Activated naive CD8-positive, alpha-beta T cell (primary cell): ENCODE results near the gene SPATS2L.
A peak's percentile ranks its signal among the peaks of the same experiment; 100 is the strongest.

Experiments
- H3K27ac Mint-ChIP-seq: one replicate; pipeline ENCODE4 v1.8.0; 2021; ENCODE audit warnings: mixed read lengths
- H3K27me3 Mint-ChIP-seq: one replicate; pipeline ENCODE4 v1.8.0; 2021; ENCODE audit warnings: mixed read lengths
- H3K36me3 Mint-ChIP-seq: one replicate; pipeline ENCODE4 v1.8.0; 2021; ENCODE audit warnings: mixed read lengths
- H3K4me1 Mint-ChIP-seq: one replicate; pipeline ENCODE4 v1.8.0; 2021; ENCODE audit warnings: low read depth, mixed read lengths
- H3K4me3 Mint-ChIP-seq: one replicate; pipeline ENCODE4 v1.8.0; 2021; ENCODE audit warnings: mild to moderate bottlenecking, mixed read lengths
- H3K9me3 Mint-ChIP-seq: one replicate; pipeline ENCODE4 v1.8.0; 2021; ENCODE audit warnings: low read depth, mixed read lengths

The SPATS2L gene

DNA sequence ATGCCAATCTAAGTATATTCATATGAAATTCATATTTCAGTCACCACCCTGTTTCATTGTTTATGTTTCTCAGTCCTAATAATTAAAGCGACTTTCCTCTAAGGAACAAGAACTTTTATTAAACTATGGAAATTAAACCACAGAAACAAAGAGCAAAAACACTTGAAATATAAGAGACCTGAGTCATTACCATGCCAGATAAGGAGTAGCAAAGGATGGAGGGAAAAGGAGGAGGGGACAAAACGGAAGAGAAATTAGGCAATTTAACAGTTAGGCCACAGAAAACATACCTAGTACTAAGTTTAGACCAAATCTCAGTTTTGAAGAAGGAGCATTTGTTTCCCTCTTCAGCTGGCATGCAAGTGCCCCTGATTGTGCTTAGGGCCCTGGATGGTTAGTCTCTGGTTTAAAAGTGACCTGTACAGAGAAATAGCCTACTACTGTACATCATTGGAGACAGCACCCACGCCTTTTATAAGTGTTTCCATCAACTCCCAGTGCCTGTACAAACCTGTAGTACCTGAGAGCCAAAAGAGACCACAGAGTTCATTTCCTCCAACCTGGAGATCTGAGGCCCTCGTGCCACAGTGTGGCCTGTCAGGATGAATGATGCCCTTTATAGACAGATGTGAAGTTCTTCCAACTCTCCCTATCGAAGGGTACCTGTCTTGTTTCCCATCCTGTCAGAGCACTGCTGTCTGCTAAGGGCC lies 74.5 kb downstream of the SPATS2L start:
- Mint-ChIP-seq H3K4me1 (peaks cover 48% of the 10 kb centered on the region), H3K36me3 (peaks cover 2% of the 10 kb centered on the region), H3K4me3 (no peak overlapping the region), H3K27me3 (no peaks in the 10 kb centered on the region), H3K9me3 (no peaks in the 10 kb centered on the region), H3K27ac (peak overlapping the region; percentile 66)

DNA sequence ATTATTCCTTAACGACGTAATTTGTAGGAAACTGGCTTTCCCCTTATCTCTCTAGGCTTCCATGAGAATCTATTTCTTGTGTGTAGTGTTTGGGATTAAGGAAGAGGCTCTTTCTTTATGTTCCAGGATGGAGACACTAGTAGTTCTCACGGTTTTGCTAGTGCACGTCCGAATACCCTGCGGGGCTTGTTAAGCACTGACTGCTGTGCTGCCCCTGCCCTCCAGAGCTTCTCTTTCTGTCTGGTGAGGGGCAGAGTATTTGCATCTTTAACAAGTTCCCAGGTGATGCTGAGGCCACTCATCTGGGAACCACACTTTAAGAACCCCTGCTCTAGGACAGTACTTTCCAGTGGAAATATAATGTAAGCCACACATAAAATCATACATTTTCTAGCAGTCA lies 76.4 kb downstream of the SPATS2L start:
- Mint-ChIP-seq H3K36me3 (peaks cover 4% of the 10 kb centered on the region), H3K27me3 (no peaks in the 10 kb centered on the region), H3K4me1 (peaks cover 36% of the 10 kb centered on the region), H3K27ac (peak overlapping the region; percentile 41), H3K9me3 (no peaks in the 10 kb centered on the region), H3K4me3 (no peak overlapping the region)

DNA sequence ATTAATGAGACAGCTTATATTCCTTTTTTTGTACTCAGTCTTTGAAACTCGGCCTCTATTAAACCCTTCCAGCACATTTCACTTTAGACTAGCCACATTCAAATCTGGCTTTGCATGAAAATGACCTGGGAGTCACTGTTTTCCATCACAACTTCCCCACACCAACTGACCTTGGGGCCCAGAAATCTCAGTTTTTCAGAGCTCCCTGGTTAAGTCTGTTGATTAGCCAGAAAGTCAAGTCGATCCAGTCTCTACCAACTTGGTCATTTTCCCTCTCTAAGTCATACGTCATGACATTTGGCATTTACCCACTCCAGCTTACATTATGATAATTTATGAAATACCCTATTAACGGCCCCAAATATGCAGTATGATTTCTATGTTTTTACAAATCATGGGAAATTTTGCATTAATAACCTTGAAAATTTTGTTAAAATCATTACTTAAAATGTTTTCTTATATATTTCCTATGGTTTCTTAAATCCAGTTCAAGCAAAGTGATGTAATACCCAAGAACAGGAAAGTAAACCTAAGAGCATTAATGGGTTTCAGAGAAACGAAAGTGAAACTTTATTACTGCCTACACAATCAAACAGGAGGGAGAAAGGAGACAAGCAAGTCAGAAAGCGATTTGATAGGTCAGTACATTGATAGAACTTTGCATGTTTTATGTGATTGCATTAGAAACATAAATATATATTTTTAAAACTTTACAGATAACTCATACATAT lies 77.1 kb downstream of the SPATS2L start:
- peak overlapping the region; percentile 56 for H3K4me3 Mint-ChIP-seq
- peaks cover 4% of the 10 kb centered on the region for H3K36me3 Mint-ChIP-seq
- H3K27ac Mint-ChIP-seq: peak overlapping the region; percentile 92
- H3K9me3 Mint-ChIP-seq: no peaks in the 10 kb centered on the region
- H3K4me1 Mint-ChIP-seq: peaks cover 34% of the 10 kb centered on the region
- no peaks in the 10 kb centered on the region for H3K27me3 Mint-ChIP-seq

DNA sequence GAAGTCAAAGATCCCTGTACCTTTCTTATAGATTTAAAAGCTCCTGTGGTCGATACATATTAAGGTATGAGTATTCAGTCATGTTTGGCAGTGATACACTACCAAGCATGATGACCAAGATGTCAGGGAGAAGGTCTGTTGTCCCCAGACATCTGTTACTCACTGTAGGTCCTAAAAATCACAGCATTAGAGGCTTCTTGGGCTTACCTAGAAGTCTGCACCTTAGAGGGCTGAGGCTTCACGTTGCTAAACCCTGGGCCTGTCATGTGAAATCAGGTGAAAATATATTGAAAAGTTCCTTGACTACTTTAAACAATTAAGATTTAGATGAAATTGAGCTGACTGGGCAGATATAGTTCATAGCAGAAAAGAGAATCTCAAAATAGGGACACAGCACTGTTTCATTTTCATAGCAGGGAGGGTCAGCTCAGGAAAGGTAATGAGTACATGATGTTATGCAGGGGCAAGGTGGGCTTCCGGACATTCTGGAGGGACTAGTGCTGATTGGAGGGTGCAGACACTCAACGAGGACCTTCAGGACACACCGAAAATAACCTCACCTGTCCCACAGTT lies 78.7 kb downstream of the SPATS2L start:
- Mint-ChIP-seq H3K4me3 (no peak overlapping the region), H3K27me3 (no peaks in the 10 kb centered on the region), H3K27ac (no peak overlapping the region), H3K4me1 (peaks cover 33% of the 10 kb centered on the region), H3K36me3 (peaks cover 14% of the 10 kb centered on the region), H3K9me3 (no peaks in the 10 kb centered on the region)

DNA sequence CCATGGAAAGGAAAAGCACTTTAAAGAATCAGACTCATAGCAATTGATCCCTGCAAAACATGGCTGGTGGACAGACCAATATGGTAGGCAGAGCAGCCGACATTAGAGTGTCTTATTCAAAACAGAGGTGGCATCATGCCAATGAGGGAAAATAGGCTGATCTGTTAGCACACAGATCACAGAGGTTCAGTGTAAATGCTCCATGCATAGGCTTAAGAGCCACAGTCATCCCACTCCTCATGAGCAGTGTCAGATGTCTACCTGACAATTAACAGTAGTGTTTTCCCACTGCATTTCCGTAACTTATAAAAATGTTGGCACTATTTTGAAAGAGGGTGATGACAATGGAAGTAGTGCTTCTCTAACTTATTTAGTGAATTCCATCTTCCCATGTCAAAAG lies 86.7 kb downstream of the SPATS2L start:
- Mint-ChIP-seq H3K4me3 (no peak overlapping the region), H3K9me3 (no peaks in the 10 kb centered on the region), H3K36me3 (peaks cover 17% of the 10 kb centered on the region), H3K4me1 (no peaks in the 10 kb centered on the region), H3K27me3 (no peaks in the 10 kb centered on the region), H3K27ac (no peak overlapping the region)

DNA sequence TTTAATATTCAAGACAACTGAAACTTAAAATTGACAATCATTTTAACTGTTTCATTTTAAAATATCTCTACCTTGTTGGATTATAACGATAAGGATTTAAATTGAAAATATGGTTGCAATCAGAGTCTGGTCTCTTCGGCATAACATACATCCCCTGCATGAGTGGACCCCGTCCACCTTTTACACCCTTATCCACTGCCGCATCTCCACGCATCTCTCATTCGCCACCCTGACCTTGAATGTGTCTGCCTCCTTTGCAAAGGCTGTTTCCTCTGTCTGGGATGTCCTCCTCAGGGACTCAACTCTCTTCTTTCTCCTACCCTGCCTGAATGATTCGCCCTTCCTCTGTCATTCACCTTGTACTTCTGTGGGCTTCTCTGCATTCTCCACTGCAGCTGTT lies 87.6 kb downstream of the SPATS2L start:
- no peaks in the 10 kb centered on the region for H3K4me1 Mint-ChIP-seq
- no peaks in the 10 kb centered on the region for H3K27me3 Mint-ChIP-seq
- no peak overlapping the region for H3K4me3 Mint-ChIP-seq
- no peak overlapping the region for H3K27ac Mint-ChIP-seq
- peaks cover 15% of the 10 kb centered on the region for H3K36me3 Mint-ChIP-seq
- no peaks in the 10 kb centered on the region for H3K9me3 Mint-ChIP-seq

DNA sequence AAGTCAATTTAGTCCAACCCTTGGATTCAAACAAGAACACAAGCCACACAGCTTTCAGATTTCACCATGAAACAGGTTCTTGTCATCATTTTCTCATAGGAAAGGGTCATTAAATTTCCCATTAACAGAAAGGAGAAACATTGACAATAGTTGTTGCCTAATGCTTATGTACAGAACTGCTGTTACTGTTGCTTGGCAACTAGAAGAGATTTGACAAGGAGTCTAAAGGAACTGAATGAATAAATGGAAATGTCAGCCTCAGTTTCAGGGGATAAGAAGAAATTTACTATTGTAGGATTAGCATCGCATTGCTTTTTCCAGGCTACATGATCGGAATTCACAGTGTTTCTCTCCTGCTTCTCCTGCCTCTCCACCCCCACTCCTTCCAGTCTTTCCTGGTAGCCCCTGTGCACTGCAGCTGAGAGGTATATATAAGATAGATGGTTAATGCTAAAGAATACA lies 90.3 kb downstream of the SPATS2L start:
- Mint-ChIP-seq H3K9me3 (no peaks in the 10 kb centered on the region), H3K4me3 (no peak overlapping the region), H3K4me1 (no peaks in the 10 kb centered on the region), H3K27me3 (no peaks in the 10 kb centered on the region), H3K27ac (no peak overlapping the region), H3K36me3 (peaks cover 3% of the 10 kb centered on the region)

DNA sequence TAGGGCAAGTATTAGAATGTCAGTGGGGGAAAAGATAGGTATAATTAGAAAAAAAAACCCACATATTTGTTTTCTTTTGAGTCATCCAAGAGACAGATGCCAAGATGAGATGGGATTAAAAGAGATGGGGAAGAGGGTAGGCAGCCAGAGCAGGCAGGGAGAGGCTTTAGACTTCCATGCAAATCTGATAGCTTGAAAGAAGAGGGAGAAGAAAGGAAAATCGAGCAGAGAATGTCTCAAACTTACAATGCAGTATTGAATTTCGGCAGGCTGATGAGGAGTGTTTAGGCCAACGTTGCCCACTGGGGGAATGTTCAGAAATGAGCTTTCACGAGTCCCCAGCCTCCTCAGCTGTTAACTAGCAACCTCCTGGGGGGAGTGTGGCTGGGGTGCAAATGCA lies 91.3 kb downstream of the SPATS2L start:
- Mint-ChIP-seq H3K27ac (no peak overlapping the region), H3K4me3 (no peak overlapping the region), H3K4me1 (no peaks in the 10 kb centered on the region)

DNA sequence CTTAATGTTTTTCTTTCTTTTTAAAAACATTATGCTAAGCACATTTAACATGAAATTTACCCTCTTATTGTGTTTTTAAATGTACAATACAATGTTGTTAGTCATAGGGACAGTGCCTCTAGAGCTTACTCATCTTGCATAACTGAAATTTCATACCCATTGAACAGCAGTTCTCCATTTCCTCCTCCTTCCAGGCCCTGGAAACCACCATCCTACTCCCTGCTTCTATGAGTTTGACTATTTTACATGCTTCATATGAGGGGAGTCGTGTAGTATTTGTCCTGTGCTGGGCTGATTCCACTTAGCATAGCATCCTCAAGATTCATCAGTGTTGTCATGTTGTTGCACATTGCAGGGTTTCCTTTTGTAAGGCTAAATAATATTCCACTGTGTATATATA lies 92.6 kb downstream of the SPATS2L start:
- Mint-ChIP-seq H3K4me3 (no peak overlapping the region), H3K36me3 (peaks cover 6% of the 10 kb centered on the region), H3K4me1 (peaks cover under 1% of the 10 kb centered on the region), H3K27ac (no peak overlapping the region), H3K9me3 (no peaks in the 10 kb centered on the region), H3K27me3 (no peaks in the 10 kb centered on the region)

More for the DNA sequence above, 91.3 kb downstream of the SPATS2L start:
- Mint-ChIP-seq H3K9me3 (no peaks in the 10 kb centered on the region), H3K36me3 (peaks cover 6% of the 10 kb centered on the region), H3K27me3 (no peaks in the 10 kb centered on the region)

DNA sequence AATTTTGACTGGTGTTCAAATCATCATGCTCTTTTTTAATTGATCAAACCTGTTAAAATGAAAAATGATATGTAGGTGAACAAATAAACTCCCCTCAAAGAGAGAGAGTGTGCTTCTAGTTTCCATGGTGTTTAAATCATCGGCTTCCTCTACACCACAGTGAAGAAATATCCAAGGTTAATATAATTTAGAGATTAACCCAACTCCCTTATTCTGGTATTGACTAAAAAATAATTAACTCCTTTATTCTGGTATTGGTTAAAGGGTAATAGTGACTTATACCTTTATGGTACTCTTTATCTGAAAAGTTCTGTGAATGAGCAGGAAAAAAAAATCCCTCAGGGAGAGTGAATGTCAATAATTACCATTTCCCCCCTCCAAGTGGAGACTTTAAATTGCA lies 93.1 kb downstream of the SPATS2L start:
- Mint-ChIP-seq H3K27ac (no peak overlapping the region), H3K9me3 (no peaks in the 10 kb centered on the region), H3K27me3 (no peaks in the 10 kb centered on the region), H3K4me1 (peaks cover 5% of the 10 kb centered on the region), H3K4me3 (no peak overlapping the region), H3K36me3 (peaks cover 4% of the 10 kb centered on the region)

DNA sequence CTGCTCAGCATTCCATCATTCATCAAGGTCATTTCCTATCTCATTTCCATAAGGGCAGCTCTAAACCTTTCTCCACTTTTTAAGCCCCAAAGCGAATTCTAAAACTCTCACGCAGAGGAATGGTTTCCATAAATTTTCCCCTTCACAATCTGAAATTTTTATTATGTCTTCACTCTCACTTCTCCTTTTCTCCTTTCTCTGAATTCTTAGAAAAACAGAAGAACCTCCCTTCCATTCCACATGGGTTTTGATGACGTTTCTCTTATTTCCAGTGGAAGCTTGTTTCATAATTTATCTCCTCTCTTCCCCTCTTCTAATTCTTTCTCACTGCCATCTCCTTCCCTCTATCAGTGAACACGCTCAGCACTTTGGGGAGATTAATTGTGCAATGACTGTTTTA lies 97.3 kb downstream of the SPATS2L start:
- Mint-ChIP-seq H3K4me1 (peaks cover 29% of the 10 kb centered on the region), H3K36me3 (peaks cover 6% of the 10 kb centered on the region), H3K9me3 (no peaks in the 10 kb centered on the region), H3K4me3 (no peak overlapping the region), H3K27ac (no peak overlapping the region), H3K27me3 (no peaks in the 10 kb centered on the region)

DNA sequence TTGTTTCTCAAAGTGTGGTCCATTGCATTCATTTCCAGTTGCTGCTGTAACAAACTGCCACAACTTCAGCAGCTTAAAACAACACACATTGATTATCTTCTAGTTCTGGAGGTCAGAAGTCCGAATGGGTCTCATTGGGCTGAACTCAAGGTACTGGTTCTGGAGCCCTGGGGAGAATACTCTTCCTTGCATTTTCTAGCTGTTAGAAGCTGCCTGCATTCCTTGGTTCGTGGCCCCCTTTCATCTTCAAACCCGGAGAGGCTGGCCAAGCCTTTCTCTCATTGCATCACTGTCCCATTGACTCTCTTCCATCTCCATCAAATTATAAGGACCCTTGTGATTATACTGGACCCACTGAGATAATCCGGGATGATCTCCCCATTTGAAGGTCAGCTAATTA lies 98.1 kb downstream of the SPATS2L start:
- Mint-ChIP-seq H3K4me1 (peaks cover 29% of the 10 kb centered on the region), H3K27me3 (no peaks in the 10 kb centered on the region), H3K27ac (no peak overlapping the region)

DNA sequence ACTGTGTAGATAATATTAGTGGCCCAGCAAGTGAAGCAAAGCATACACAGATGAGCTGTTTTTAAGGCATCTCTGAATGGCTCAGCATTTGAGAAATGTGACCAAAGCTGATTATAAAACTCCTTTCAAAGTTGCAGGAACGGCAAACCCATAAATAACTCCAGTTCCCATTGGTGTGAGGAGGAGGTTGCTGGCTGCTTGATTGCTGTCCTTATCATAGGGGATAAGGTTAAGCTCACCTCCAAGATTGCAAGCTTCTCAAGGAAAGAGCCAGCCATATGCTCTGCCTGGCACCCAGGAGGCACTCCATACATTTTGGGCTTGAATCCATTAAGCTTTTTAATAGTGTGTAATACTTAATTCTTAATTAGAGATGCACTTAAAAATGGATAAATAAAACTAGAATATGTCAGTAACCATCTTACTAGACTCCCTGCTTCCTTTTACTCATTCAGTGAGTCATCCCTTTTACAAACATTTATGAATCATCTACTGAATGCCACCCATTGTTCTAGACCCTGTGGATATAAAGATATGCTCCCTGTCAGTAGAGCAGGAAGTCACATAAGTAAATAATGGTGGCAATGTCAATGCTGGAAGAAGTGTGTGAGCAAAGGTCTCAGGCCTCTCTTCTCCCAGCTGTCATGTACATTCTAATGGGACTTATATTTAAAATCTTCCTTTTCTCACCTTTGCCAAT lies 99.3 kb downstream of the SPATS2L start:
- Mint-ChIP-seq H3K36me3 (peaks cover 8% of the 10 kb centered on the region), H3K4me1 (peaks cover 29% of the 10 kb centered on the region), H3K27me3 (no peaks in the 10 kb centered on the region), H3K27ac (peak overlapping the region; percentile 64), H3K9me3 (no peaks in the 10 kb centered on the region), H3K4me3 (peak overlapping the region; percentile 38)

More for the DNA sequence above, 98.1 kb downstream of the SPATS2L start:
- Mint-ChIP-seq H3K9me3 (no peaks in the 10 kb centered on the region), H3K36me3 (peaks cover 7% of the 10 kb centered on the region), H3K4me3 (no peak overlapping the region)

DNA sequence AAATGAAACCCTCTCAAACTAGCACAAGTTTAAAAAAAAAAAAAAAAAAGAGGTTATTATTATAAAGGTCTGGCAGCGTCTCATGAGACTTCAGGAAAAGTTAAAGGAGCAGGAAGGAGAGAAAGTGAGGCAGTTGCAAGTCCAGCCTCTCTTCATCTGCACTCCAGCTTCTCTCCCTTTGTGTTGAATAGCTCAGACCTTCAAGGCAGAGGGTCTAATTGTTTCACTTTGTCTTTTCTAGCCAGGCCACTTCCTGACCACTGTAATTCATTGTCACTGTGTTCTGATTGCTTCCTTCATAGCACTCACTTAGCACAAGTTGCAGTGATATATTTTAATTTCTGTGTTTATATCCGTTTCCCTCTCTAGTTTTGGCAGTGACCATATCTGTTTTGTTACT lies 99.9 kb downstream of the SPATS2L start:
- peaks cover 29% of the 10 kb centered on the region for H3K4me1 Mint-ChIP-seq
- H3K36me3 Mint-ChIP-seq: peaks cover 8% of the 10 kb centered on the region
- H3K27me3 Mint-ChIP-seq: no peaks in the 10 kb centered on the region
- peak overlapping the region; percentile 64 for H3K27ac Mint-ChIP-seq
- H3K4me3 Mint-ChIP-seq: no peak overlapping the region
- H3K9me3 Mint-ChIP-seq: no peaks in the 10 kb centered on the region
